GM21423 (cell line): ENCODE data around the gene TNRC6A.

ENCODE experiments used
- ATAC-seq: cut with Tn5 transposase; IDR thresholded peaks from one replicate; pipeline ENCODE4 v1.9.1; 2021; ENCODE audit warnings: mild to moderate bottlenecking, moderate library complexity; ENCODE audit not compliant: unreplicated experiment

TNRC6A gene

DNA sequence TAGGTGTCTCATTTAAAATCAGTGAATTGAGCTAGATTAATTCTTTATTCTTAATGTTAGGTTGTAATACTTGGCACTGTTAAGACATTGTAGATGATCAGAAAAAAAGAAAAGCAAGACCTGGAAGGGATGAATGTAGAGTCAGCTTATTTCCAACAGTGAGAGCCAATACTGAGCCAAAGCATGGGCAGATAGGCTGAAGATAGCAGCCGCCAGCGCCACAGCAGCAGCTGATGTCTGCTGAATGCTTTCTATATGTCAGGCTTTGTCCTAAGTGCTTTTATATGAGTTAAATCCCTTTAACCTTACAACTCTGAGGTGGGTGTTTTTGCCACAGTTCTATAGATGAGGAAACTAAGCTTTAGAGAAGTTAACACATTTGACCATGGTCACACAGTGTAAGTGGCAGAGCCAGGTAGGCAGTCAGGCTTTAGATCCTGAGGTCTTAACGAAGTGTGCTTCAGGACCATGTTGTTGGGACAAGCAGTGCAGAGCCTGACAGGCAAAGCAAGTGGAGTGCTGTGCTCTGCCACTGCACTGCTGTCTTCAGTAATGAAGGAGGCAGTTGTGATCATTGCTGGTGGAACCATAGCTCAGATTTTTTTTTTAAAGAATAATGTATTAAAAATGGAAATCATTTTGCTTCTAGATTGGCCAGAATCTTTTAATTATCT is 25.9 kb downstream of the TNRC6A start:
- ATAC-seq = no peak

DNA sequence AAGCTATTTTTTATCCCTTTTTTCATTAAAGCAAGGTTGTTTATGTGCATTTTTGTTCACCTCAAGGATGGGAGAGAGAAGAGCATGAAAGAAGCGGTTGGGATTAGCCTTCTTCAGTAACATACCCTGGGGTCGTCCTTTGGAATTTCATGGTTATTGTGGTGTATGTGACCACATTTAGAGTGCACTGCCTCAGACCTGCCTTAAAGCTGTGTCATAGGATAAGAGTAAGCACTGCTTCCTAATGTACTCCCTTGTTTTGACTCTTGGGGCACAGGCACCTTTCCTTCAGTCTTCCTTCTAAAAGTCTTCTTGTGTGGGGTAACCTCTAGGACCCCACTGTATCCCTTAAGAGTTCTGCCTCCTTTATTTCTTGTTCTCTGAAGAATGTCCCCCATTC is 28.9 kb downstream of the TNRC6A start:
- ATAC-seq = no peak

DNA sequence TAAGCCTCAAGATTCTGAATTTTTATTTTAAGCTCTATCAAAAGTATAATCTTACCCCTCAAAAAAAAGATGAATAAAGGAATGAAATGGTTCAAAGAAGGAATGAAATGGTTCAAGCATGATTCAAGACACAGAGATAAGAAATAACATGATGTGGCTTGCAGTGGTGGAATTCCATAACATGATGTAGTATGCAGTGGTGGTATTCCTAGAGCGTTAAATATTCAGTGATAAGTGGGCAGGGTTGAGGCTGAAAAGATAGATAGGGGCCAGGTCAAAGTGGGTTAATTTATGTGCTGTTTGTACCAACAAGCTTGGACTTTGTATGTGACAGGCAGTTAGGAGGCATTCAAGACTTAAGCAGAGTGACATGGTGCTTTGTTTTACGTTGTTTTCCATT is 29.6 kb downstream of the TNRC6A start:
- no peak for ATAC-seq

DNA sequence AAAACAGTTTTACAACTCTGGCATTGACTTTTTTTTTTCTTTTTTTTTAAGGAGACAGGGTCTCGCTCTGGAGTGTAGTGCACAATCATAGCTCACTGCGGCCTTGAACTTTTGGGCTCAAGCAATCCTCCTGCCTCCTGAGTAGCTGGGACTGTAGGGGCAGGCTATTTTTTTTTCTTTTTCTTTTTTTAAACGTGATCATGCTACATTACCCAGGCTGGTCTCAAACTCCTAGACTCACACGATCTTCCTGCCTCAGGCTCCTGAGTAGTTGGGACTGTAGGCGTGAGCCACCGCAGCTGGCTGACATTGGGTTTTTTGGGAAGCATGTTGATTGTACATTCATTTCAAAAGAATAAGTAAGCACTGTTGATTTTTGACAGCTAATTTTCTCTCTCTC is 32.1 kb downstream of the TNRC6A start:
- no peak for ATAC-seq

DNA sequence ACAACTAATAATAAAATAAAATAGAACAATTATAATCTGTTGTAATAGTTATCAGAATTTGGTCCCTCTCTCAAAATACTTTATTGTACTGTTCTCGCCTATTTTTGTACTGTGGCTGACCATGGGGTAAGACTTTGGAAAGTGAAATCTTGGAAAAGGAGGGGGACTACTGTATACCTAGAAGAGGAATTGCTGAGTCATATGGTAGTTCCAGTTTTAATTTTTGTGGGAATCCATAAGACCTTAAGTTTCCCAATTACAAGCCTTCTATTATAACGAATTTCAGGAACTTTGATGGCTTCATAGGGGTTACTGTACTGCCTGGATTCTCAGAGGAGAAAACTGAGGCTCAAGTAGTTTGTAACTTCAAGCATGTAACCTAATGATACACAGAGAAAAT is 35.5 kb downstream of the TNRC6A start:
- no peak for ATAC-seq

DNA sequence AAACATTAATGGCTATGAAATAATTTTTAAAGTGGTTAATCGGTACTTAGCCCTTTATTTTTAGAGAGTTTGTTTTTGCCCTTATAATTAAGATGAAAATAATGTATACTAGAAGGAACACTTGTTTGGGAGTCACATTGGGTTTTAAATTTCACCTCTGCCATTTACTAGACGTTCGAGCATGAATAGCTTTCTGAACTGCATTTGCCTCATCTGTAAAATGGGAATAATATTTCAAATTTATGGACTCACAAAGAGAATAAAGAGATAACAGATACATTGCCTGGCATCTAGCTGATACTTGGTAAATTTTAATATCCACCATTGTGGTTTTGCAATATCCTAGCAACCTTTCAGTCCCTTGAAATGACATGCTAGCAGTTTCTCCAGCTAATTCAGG is 36.6 kb downstream of the TNRC6A start:
- no peak for ATAC-seq

DNA sequence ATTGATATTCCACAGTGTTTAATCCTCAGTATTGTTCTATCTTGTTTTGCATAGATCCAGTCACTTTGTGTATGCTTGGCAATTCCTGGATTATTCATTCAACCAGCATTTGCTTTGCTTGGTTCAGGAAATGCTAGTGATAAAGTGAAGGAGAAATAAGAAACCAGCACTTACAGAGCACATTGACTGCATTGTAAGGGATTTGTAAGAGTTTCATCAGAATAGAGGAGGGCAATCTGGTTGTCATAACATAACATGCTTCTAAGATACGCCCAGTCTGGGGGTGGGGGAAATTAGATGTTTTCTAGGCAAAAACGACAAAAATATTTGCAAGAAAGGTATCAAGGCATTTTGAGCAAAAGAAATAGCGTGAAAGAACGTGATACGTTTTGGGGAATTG is 40.4 kb downstream of the TNRC6A start:
- ATAC-seq = no peak

DNA sequence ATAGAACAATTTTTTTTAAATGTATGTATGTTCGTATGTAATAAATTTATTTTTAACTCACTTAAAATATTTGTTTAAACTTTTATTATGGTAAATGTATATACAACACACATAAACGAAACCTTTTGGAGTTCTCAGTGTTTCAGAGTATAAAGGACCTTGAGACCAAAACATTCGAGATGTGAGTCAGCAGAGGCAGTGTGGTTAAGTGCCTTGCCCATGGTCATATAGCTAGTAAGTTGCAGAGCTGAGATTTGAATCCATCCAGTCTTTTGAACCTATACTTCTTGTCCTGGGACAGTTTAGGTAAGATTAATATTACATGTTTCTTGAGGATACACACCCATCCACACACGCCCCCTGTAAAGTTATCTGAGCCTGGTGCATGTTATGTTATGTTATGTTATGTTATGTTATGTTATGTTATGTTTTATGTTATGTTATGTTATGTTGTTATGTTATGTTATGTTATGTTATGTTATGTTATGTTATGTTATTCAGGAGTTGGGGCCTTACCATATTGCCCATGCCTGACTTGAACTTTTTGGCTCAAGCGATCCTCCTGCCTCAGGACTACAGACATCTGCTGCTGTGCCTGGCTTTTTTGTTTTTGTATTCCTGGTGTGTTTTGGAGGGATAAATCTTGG is 41.8 kb downstream of the TNRC6A start:
- ATAC-seq = no peak

DNA sequence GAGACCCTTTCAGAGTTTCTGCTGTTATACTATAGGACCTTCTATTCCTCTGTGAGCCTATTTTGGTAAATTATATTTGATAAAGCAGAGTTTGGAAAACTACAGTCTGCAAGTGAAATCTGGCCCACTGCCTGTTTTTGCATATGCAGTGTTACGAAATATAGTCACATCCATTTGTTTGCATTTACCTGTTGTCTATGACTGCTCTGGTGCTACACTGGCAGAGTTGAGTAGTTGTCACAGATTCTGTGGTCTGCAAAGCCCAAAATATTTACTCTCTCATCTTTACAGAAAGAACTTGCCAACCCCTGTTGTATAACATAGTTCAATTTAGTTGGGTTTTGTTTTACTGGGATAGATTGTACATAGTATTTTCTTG is 42.3 kb downstream of the TNRC6A start:
- no peak for ATAC-seq

DNA sequence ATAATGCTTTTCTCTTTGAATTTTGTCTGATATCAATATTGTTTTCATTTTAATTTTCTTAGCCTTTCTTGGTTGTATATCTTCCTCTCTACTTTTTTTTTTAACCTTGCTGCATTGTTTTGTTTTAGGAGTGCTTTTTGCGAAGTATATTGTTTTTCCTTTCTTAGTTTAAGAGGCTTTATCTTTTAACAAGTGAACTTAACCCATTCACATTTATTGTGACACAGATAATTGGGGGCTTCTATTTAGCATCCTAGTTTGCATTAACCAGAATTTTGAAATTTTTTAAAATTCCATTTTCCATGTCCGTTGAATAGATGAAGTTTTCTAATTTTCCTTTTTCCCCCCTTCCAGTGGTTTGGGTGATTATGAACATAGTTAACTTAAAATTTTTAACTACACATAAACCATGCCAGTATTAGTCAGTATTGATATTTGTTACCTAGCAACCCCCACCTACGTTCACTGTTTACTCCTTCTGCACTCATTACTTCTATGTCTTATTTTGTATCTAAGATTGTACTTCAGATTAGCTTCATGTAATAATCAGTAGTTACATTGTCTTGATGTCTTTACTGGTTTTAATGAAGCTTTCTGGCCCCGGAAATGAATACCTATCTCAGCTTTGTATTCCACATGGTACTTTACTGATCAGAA is 44.4 kb downstream of the TNRC6A start:
- no peak for ATAC-seq

DNA sequence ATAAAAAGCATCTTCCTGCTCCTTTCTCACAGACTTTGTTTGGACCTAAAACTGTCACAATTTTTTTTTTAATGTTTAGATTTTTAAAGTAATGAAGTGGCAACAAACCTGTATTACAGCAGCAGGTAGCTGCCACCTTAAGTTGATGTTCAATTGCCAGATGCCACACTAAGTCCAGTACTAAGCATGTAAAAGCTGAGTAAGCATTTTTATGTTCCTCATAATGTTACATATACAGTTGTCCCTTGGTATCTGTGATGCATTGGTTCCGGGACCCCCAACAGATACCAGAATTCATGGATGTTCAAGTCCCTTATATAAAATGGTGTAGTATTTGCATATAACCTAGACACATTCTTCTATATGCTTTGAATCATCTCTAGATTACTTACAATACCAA is 45.1 kb downstream of the TNRC6A start:
- no peak for ATAC-seq

DNA sequence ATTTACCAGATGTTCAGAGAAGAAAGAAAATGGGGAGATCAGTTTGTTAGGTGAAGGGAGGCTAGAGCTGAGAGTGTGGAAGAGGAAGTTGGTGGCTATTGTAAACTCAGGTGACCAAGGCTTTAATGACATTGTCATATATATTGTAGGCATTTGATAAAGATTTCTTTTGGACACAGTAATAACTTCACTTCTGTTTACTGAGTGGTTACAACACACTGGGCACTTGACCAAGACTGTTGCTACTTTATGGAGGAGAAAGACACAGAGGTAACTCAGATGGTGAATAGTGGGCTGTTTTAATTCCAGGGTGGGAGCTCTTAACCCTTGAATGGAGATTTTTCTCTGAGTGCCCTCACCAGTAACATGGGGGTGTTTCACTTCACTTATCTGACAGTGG is 46.0 kb downstream of the TNRC6A start:
- ATAC-seq = no peak

DNA sequence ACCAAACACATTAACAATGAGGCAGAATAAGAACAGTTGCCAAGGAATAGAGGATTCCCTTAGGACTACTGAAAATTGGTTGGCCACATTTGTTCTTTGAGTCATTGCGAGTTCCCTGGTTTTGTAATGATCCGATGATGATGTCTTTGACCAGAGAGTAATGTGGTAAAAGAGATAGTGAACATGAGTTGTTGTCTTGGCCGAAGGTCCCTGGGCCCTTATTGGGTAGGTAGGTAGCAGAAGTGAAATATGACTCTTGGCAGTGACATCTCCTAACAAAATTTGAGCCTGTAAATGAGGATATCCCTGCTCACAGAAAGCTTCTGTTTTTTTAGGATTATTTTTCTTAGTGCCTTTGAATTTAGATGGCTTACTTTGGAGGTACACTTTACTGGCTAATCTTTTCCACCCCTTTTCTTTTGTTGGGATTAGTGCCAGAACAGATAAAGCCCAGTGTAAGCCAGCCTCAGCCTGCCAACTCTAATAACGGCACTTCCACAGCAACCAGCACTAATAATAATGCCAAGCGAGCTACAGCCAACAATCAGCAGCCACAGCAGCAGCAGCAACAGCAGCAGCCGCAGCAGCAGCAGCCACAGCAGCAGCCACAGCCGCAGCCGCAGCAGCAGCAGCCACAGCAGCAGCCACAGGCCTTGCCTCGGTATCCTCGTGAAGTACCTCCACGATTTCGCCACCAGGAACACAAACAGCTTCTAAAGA is 47.2 kb downstream of the TNRC6A start:
- ATAC-seq = no peak

DNA sequence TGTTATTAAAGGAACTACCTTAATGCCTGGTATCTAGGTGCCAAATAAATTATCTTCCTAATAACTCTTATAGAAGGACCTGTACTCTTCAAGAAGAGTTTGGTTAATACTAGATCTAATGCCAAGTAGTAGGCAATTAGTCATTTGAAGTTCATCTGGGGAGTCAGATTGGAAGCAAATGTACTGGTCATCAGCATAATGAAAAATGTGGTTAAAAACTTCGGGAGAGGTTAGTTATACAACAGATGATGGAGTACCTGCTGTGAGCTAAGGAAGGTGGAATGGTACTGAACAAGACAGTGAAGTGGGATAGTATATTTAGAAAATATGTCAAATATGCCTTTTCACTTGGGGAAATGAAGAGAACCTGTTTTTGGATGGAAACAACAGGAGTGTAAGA is 49.2 kb downstream of the TNRC6A start:
- no peak for ATAC-seq

DNA sequence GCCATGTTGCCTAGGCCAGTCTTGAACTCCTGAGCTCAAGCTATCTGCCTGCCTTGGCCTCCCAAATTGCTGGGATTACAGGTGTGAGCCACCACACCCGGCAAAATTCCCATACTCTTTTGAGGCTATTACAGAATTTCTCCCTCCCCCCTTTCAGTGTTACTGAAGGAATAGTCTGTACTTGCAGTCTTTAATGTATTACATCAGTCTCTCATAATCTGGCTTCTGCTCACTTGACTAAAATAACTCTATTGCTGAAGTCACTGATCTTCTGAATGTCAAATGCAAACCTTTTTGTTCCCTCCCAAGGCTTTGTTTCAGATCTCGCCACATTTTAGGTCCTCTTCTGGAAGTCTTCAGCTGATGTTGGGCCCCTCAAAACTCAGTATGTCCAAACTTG is 51.8 kb downstream of the TNRC6A start:
- no peak for ATAC-seq

DNA sequence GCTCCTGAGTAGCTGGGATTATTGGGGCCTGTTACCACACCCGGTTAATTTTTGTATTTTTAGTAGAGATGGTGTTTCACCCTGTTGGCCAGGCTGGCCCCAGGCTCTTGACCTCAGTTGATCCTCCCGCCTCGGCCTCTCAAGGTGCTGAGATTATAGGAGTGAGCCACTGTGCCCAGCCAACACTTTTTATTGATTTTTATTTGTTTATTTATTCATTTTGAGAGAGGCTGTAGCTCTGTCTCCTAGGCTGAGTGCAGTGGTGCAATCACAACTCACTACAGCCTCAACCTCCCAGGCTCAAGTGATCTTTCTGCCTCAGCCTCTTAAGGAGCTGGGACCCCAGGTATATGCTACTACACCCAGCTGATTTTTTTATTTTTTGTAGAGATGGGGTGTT is 54.7 kb downstream of the TNRC6A start:
- ATAC-seq = no peak

DNA sequence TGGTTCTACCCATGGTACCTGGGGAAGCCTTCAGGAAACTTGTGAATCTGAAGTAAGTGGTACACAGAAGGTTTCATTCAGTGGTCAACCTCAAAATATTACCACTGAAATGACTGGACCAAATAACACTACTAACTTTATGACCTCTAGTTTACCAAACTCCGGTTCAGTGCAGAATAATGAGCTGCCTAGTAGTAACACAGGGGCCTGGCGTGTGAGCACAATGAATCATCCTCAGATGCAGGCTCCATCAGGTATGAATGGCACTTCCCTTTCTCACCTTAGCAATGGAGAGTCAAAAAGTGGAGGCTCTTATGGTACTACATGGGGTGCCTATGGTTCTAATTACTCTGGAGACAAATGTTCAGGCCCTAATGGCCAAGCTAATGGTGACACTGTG is 60.4 kb downstream of the TNRC6A start:
- ATAC-seq = no peak

DNA sequence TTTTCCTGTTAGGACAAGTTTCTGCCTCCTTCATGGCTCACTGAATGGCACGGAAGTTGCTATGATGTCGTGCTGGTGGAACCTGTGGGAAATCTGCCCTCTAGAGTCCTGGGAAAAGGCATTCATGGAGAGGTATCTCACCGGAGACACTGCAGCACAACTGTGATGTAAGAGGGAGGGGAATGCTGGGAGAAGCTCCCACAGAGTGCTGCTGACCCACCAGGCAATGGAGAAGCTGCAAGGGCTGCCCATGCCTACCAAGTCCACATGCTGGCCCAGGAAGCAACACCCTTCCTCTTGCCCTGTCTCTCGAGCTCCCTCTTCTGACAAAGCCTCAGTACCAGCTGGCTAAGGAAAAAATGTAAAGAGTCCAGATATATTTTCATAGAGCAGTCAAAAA is 71.1 kb downstream of the TNRC6A start:
- ATAC-seq = no peak

DNA sequence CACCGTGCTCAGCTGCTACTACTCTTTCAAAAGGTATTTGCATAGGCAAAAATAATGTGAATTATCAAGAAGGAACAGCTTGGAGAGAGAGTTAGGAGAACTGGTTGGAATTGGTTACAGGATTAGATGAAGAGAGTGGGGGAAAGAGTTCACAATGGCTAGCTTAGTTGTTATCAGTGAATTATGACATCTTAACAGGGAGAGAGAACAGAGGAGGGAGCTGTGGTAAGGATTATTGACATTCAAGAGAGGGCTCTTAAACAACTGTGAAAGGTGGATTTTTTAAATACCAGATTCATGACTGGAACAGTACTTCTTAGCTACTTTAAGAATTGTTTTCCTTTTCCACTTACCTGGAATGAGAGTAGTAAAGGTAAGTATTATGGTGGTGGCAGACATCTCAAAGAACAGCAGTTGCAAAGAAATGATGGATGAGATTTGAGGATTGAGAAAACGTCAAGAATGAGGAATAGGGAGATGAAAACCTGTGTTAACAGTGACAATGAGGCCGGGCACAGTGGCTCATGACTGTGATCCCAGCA is 72.4 kb downstream of the TNRC6A start:
- ATAC-seq = no peak

DNA sequence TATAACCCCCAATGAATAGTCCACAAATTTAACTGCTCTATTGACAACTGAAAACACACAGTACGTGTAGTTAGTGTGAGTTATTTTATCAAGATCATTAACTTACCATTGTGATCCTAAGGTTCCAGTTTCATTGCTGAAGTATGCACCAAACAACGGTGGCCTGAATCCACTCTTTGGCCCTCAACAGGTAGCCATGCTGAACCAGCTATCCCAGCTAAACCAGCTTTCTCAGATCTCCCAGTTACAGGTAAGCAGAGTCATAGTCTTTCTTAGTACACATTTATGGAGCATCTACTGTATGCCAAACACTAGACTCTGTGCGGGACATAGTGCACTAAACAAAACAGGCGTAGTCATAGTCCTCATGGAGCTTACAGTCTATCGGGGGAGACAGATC is 76.0 kb downstream of the TNRC6A start:
- ATAC-seq = no peak

DNA sequence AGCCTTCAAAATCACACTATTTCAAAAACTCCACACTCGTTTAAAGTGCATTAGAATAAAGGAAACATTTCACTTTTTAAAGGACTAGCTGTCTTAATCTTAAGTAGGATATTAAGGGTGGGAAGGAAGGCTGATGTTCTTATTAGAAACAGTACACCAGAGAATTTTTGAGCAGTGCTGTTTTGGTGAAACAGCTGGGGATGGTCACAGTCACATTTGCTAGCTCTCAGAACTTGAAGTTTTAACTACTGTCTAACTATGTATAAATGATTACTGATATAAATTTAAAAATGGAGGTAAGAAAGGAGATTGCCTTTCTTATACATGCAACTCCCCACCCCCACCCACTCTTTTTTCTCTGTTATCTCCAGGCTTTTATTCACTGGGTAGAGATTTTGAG is 77.8 kb downstream of the TNRC6A start:
- ATAC-seq = no peak
